ENCODE results near the gene DHX40. TPM values are rescaled to one million over a fixed set of nuclear protein-coding genes. Genes with fewer than 3 reads are reported as not detected.

DHX40 gene
- total and polyA plus RNA-seq, 2 of the 13 experiments (the other 11 are each of a cell fraction or from before 2014, with no cell fraction given): 22.2 to 37.0 TPM

DNA sequence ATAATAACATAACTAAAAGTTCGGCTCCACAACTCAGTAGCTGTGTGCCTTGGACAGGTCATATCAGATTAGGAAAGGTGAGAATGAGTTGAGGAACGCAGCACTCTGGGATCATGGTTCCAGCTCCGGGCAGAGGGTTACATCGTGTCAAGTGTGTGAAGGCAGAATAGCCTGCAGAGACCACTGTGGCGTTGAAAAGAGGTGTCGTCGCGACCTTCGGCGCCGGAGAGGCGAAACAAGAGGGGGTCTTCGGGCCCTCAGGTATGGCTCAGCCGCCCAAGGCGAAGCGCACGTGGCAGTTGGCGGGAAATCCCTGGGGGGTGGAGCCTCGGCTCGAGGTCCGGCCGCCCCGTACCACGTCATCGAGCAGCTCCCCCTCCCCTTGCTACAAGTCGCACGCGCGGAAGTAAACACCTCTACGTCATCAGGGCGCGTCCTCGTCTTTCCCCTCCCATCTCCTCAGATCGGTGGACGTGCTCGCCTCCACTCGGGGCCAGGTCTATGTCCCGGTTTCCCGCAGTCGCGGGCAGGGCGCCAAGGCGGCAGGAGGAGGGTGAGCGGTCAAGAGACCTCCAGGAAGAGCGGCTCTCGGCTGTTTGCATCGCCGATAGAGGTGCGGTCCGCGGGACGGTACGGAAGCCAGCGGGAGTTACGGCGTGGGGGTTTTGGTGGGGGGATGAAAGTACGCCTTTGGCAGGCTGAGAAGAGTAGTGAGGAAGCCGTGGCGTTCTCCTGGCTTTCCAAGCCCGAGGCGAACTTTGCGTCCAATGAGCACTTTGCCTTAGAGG lies at the start of gene DHX40 (continued):
- TF ChIP-seq ZNF101 (CRISPR knock-in tag; IDR thresholded peaks at IDR 0.05; ENCODE audit: borderline replicate concordance, low read depth) (peak; percentile 89; the same call in 1 of the 2 replicates), MEIS2 (CRISPR knock-in tag; IDR thresholded peaks at IDR 0.05) (no peak), ZFP36L1 (CRISPR knock-in tag; IDR thresholded peaks at IDR 0.05) (no peak; the same call in 1 of the 2 replicates), ZBTB7B (CRISPR knock-in tag; IDR thresholded peaks at IDR 0.05) (peak; percentile 63; the same call in 1 of the 2 replicates), ZNF850 (CRISPR knock-in tag; conservative IDR thresholded peaks at IDR 0.05) (no peak), HOXA9 (CRISPR knock-in tag; IDR thresholded peaks at IDR 0.05; ENCODE audit: borderline replicate concordance) (peak; percentile 84), BRF2 (CRISPR knock-in tag; IDR thresholded peaks at IDR 0.05) (peak; percentile 54), ZNF709 (CRISPR knock-in tag; IDR thresholded peaks at IDR 0.05) (peak; percentile 98; the same call in 1 of the 2 replicates), ZFP36L2 (CRISPR knock-in tag; IDR thresholded peaks at IDR 0.05) (no peak), ZNF510 (CRISPR knock-in tag; IDR thresholded peaks at IDR 0.05; ENCODE audit: low read depth) (peak; percentile 89), ZKSCAN1 (IDR thresholded peaks at IDR 0.05; ENCODE audit: low read length) (no peak), ZNF605 (CRISPR knock-in tag; IDR thresholded peaks at IDR 0.05) (peak; percentile 99), ZFP36 (IDR thresholded peaks at IDR 0.05; ENCODE audit: borderline replicate concordance, low read depth, low read length, partially characterized antibody) (no peak), MZF1 (CRISPR knock-in tag; IDR thresholded peaks at IDR 0.05; ENCODE audit: borderline replicate concordance) (peak; percentile 96; the same call in 1 of the 2 replicates), HNF4G (IDR thresholded peaks at IDR 0.05; ENCODE audit: borderline replicate concordance, low read depth, low read length) (peak; percentile 11; the same call in 1 of the 2 replicates), HNF4G (CRISPR knock-in tag; IDR thresholded peaks at IDR 0.05; ENCODE audit: borderline replicate concordance, low read depth) (no peak), ZNF615 (CRISPR knock-in tag; IDR thresholded peaks at IDR 0.05; ENCODE audit: borderline replicate concordance) (peak; percentile 73; the same call in 1 of the 2 replicates), ZNF839 (CRISPR knock-in tag; IDR thresholded peaks at IDR 0.05; ENCODE audit: borderline replicate concordance) (no peak), TSC22D2 (CRISPR knock-in tag; IDR thresholded peaks at IDR 0.05; ENCODE audit: borderline replicate concordance) (peak; percentile 31; the same call in 1 of the 2 replicates)
- TF ChIP-seq, protein P1, sequence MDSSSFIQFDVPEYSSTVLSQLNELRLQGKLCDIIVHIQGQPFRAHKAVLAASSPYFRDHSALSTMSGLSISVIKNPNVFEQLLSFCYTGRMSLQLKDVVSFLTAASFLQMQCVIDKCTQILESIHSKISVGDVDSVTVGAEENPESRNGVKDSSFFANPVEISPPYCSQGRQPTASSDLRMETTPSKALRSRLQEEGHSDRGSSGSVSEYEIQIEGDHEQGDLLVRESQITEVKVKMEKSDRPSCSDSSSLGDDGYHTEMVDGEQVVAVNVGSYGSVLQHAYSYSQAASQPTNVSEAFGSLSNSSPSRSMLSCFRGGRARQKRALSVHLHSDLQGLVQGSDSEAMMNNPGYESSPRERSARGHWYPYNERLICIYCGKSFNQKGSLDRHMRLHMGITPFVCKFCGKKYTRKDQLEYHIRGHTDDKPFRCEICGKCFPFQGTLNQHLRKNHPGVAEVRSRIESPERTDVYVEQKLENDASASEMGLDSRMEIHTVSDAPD (CRISPR knock-in tag; IDR thresholded peaks at IDR 0.05): peak; percentile 92
- TF ChIP-seq, protein P2, sequence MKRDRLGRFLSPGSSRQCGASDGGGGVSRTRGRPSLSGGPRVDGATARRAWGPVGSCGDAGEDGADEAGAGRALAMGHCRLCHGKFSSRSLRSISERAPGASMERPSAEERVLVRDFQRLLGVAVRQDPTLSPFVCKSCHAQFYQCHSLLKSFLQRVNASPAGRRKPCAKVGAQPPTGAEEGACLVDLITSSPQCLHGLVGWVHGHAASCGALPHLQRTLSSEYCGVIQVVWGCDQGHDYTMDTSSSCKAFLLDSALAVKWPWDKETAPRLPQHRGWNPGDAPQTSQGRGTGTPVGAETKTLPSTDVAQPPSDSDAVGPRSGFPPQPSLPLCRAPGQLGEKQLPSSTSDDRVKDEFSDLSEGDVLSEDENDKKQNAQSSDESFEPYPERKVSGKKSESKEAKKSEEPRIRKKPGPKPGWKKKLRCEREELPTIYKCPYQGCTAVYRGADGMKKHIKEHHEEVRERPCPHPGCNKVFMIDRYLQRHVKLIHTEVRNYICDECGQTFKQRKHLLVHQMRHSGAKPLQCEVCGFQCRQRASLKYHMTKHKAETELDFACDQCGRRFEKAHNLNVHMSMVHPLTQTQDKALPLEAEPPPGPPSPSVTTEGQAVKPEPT (CRISPR knock-in tag; IDR thresholded peaks at IDR 0.05; ENCODE audit: low read depth): no peak; the same call in 1 of the 2 replicates

All from HepG2 (cell line).